HEK293 (cell line): ENCODE data around the gene LRRC8B.

Experiments used
- CTCF ChIA-PET: fragments of 350-600 bp; formaldehyde crosslinking; extraction: SDS; loops from one replicate; lab custom pipeline; 2021; ENCODE audit warnings: antibody characterized with exemption; lab: Yijun Ruan, JAX
- POLR2A ChIA-PET: fragments of 300-600 bp; formaldehyde crosslinking; extraction: SDS; loops from one replicate; lab custom pipeline; 2020; ENCODE audit warnings: antibody characterized with exemption, inconsistent platforms; lab: Yijun Ruan, JAX
- H3K27ac ChIP-seq: fragments of 200-500 bp; sonication (Bioruptor generic); 2 replicates; pipeline ENCODE4 v1.5.1; 2014; ENCODE audit warnings: low read depth, low read length, control low read depth, inconsistent platforms; ENCODE audit errors: extremely low read depth
- H3K36me3 ChIP-seq, 2 experiments: fragments of 200-500 bp in 1 of 2; sonication (Bioruptor generic) in 1 of 2; 1 replicate in 1 of 2; 2 replicates in 1 of 2; pipeline ENCODE4 v1.5.1; 2014 to 2017; ENCODE audit warnings: inconsistent platforms in 2 of 2, low read length in 2 of 2; ENCODE audit not compliant: control insufficient read depth in 2 of 2, insufficient read depth in 1 of 2
- H3K4me1 ChIP-seq: fragments of 200-500 bp; sonication (Bioruptor generic); 2 replicates; pipeline ENCODE4 v1.5.1; 2014; ENCODE audit warnings: mild to moderate bottlenecking, low read length, inconsistent platforms; ENCODE audit not compliant: control insufficient read depth, insufficient read depth
- H3K4me3 ChIP-seq: 2 replicates; pipeline ENCODE4 v1.5.1; 2011; ENCODE audit warnings: low read depth, mild to moderate bottlenecking, control low read depth, low read length, moderate library complexity
- H3K9me3 ChIP-seq: fragments of 200-500 bp; sonication (Bioruptor generic); 2 replicates; pipeline ENCODE4 v1.5.1; 2014; ENCODE audit warnings: low read depth, low read length, inconsistent platforms; ENCODE audit not compliant: control insufficient read depth, insufficient read depth
- GLIS1 ChIP-seq: fragments of 450-650 bp; formaldehyde crosslinking; IDR thresholded peaks from 2 replicates; pipeline ENCODE4 v1.5.1; 2016; ENCODE audit warnings: missing biosample characterization, missing genetic modification characterization
- PBX3 ChIP-seq: sonication (generic); formaldehyde crosslinking; IDR thresholded peaks from 2 replicates; pipeline ENCODE4 v1.8.1; 2022; ENCODE audit warnings: mild to moderate bottlenecking, moderate library complexity, missing genetic modification reagents
- SP2 ChIP-seq: fragments of 450-650 bp; formaldehyde crosslinking; IDR thresholded peaks from 2 replicates; pipeline ENCODE4 v1.5.1; 2016; ENCODE audit warnings: missing biosample characterization, missing genetic modification characterization
- WT1 ChIP-seq: fragments of 450-650 bp; formaldehyde crosslinking; IDR thresholded peaks from 2 replicates; pipeline ENCODE4 v1.5.1; 2016; ENCODE audit warnings: missing biosample characterization, missing genetic modification characterization
- ZBTB10 ChIP-seq: fragments of 450-650 bp; formaldehyde crosslinking; IDR thresholded peaks from 2 replicates; pipeline ENCODE4 v1.5.1; 2016; ENCODE audit warnings: missing biosample characterization, missing genetic modification characterization
- ZNF155 ChIP-seq: fragments of 450-650 bp; formaldehyde crosslinking; IDR thresholded peaks from 2 replicates; pipeline ENCODE4 v1.5.1; 2016; ENCODE audit warnings: missing biosample characterization, missing genetic modification characterization
- ZNF37A ChIP-seq: fragments of 450-650 bp; IDR thresholded peaks from 2 replicates; pipeline ENCODE4 v1.5.1; 2018; ENCODE audit warnings: missing biosample characterization, missing genetic modification characterization
- ZNF449 ChIP-seq: fragments of 450-650 bp; formaldehyde crosslinking; IDR thresholded peaks from 2 replicates; pipeline ENCODE4 v1.5.1; 2017; ENCODE audit warnings: missing biosample characterization, mild to moderate bottlenecking, missing genetic modification characterization, moderate library complexity
- ZNF571 ChIP-seq: fragments of 450-650 bp; formaldehyde crosslinking; IDR thresholded peaks from 2 replicates; pipeline ENCODE4 v1.5.0; 2017; ENCODE audit warnings: missing biosample characterization, missing genetic modification characterization
- ZNF585B ChIP-seq: fragments of 450-650 bp; formaldehyde crosslinking; IDR thresholded peaks from 2 replicates; pipeline ENCODE4 v1.5.1; 2016; ENCODE audit warnings: missing biosample characterization, missing genetic modification characterization
- ZNF645 ChIP-seq: fragments of 450-650 bp; formaldehyde crosslinking; IDR thresholded peaks from 2 replicates; pipeline ENCODE4; 2016; ENCODE audit warnings: missing biosample characterization, missing genetic modification characterization
- ZNF677 ChIP-seq: fragments of 450-650 bp; IDR thresholded peaks from 2 replicates; pipeline ENCODE4 v1.5.0; 2018; ENCODE audit warnings: missing biosample characterization, mild to moderate bottlenecking, missing genetic modification characterization, moderate library complexity
- ZNF692 ChIP-seq: fragments of 450-650 bp; formaldehyde crosslinking; IDR thresholded peaks from 2 replicates; pipeline ENCODE4 v1.5.1; 2016; ENCODE audit warnings: missing biosample characterization, missing genetic modification characterization
- ZNF701 ChIP-seq: fragments of 450-650 bp; formaldehyde crosslinking; IDR thresholded peaks from 2 replicates; pipeline ENCODE4 v1.5.1; 2016; ENCODE audit warnings: missing biosample characterization, missing genetic modification characterization
- ZNF707 ChIP-seq: fragments of 450-650 bp; formaldehyde crosslinking; IDR thresholded peaks from 2 replicates; pipeline ENCODE4 v1.5.1; 2016; ENCODE audit warnings: missing biosample characterization, missing genetic modification characterization
- ZSCAN18 ChIP-seq: fragments of 450-650 bp; formaldehyde crosslinking; IDR thresholded peaks from 2 replicates; pipeline ENCODE4 v1.5.1; 2016; ENCODE audit warnings: missing biosample characterization, missing genetic modification characterization
- ZSCAN4 ChIP-seq: fragments of 450-650 bp; formaldehyde crosslinking; IDR thresholded peaks from 2 replicates; pipeline ENCODE4 v1.5.1; 2017; ENCODE audit warnings: missing biosample characterization, missing genetic modification characterization

Gene LRRC8B

GRCh38 chr1:89616844-89617627, 92.4 kb downstream of the LRRC8B start (continued):
- TF ChIP-seq ZNF449 (tag by site-specific recombination): no peak
- TF ChIP-seq ZSCAN18 (tag by site-specific recombination): no peak
- no peak for TF ChIP-seq ZNF571
- no peak for TF ChIP-seq PBX3 (CRISPR knock-in tag)

GRCh38 chr1:89620664-89621063, 96.0 kb downstream of the LRRC8B start:
- H3K36me3 ChIP-seq: no peaks in the 10 kb centered on the region
- POLR2A ChIA-PET: no interaction called here
- no peaks in the 10 kb centered on the region for H3K9me3 ChIP-seq
- no peaks in the 10 kb centered on the region for H3K4me1 ChIP-seq
- H3K4me3 ChIP-seq: no peak overlapping the region
- TF ChIP-seq ZNF645 (tag by site-specific recombination) (no peak), ZNF707 (tag by site-specific recombination) (no peak), SP2 (tag by site-specific recombination) (no peak), WT1 (no peak), ZNF37A (tag by site-specific recombination) (no peak), ZNF155 (tag by site-specific recombination) (no peak), GLIS1 (no peak), ZBTB10 (tag by site-specific recombination) (no peak), ZSCAN4 (tag by site-specific recombination) (no peak), ZNF677 (tag by site-specific recombination) (no peak), ZNF701 (tag by site-specific recombination) (no peak), ZNF585B (no peak), ZNF692 (tag by site-specific recombination) (no peak)
- CTCF ChIA-PET: interaction anchor here (0.6 to 0.7 kb wide), 2 partner anchors 99 to 137 kb away, joined by 3 to 7 read pairs; no protein-coding TSS in a partner anchor
- H3K27ac ChIP-seq: no peak overlapping the region
